Heart left ventricle (tissue), 13 donors: ENCODE measurements around the gene AP3B1.

ENCODE experiments used
- CTCF ChIP-seq, 12 donors: fragments of 200-600 bp; sonication (generic) in 4 of 12; IDR thresholded peaks; one replicate each; pipeline versions ENCODE4 v1.5.0 to v1.8.0; 2018 to 2022; ENCODE audit warnings: antibody characterized with exemption in 12 of 12, mild to moderate bottlenecking in 5 of 12
- POLR2A ChIP-seq, 2 donors: fragments of 450-650 bp; IDR thresholded peaks; one replicate each; pipeline ENCODE4 v1.6.1; 2017; ENCODE audit warnings: antibody characterized with exemption in 2 of 2, mild to moderate bottlenecking in 2 of 2, moderate library complexity in 2 of 2
- donor health status: ischemic (EF 13 %, LVEDD 7.1; RV severe dilation, severe dysfunction).
- donor health status: DM: no; HTN: yes; CAD: no.
- donor health status: DM: no; HTN: no; CAD: no.
- donor health status: ischemic (EF 25% LVEDD 6.9; RV normal size, moderate dysfunction).
- donor health status: ischemic (EF 25% LVEDD 5.7; RV mildly dilated, moderate dysfunction).
- donor health status: ischemic (EF 35%, LVEDD 5.7; RV mildly dilated, moderate dysfunction).
- donor health status: nonischemic (EF 11% LVEDD 7.7; RV severe dilation, severe dysfunction).
- donor health status: DM: yes; HTN: yes; CAD: no.
- donor health status: PGD.
- donor health status: ischemic (EF 29% LVEDD 5.4; RV normal size, mild dysfunction).
- donor health status: nonischemic (EF 23%, LVEDD 6.1; RV moderate dilation, normal function).

- TF ChIP-seq CTCF (IDR thresholded peaks at IDR 0.05) (no peak), POLR2A (IDR thresholded peaks at IDR 0.05) (no peak)
Measured at GRCh38 chr5:78283802-78284201, 10.7 kb downstream of the AP3B1 start.
